22Rv1 (cell line): ENCODE measurements around the gene USP48.

Source experiments
- CTCF ChIP-seq: fragments of 450-650 bp; IDR thresholded peaks from 2 replicates; pipeline ENCODE4 v1.5.1; 2017; ENCODE audit warnings: mild to moderate bottlenecking
- ZFX ChIP-seq: fragments of 450-650 bp; IDR thresholded peaks from 2 replicates; pipeline ENCODE4 v1.6.1; 2017; ENCODE audit warnings: antibody characterized with exemption, borderline replicate concordance

- no peak for TF ChIP-seq CTCF
- no peak for TF ChIP-seq ZFX
Measured at GRCh38 chr1:21644906-21645305, 138.0 kb downstream of the USP48 start.
